ENCODE results near the gene TRIO.

Gene TRIO

GRCh38 chr5:14273207-14273767 lies 130.1 kb downstream of the TRIO start:
- H3K9me3 ChIP-seq (ENCODE audit: insufficient read depth, low read depth, low read length), result no peaks in the 10 kb centered on the region
- no peak overlapping the region for H3K4me3 ChIP-seq (ENCODE audit: low read length)
- no peak overlapping the region for H3K27ac ChIP-seq (ENCODE audit: low read depth, low read length)
- no peaks in the 10 kb centered on the region for H3K27me3 ChIP-seq (ENCODE audit: insufficient read depth, low read length)
- no peak overlapping the region for H3K9ac ChIP-seq (ENCODE audit: low read depth, low read length)
- 88% methylated on average over 7 of the region's 7 CpGs for WGBS
- H3K36me3 ChIP-seq (ENCODE audit: insufficient read depth, low read length), result peaks cover 17% of the 10 kb centered on the region
- H3K4me1 ChIP-seq (ENCODE audit: insufficient read depth, low read length), result peaks cover 46% of the 10 kb centered on the region

- Histone ChIP-seq H3K9ac (ENCODE audit: low read depth, low read length) (no peak overlapping the region), H3K4me1 (ENCODE audit: insufficient read depth, low read length) (peaks cover 23% of the 10 kb centered on the region), H3K9me3 (ENCODE audit: insufficient read depth, low read depth, low read length) (no peaks in the 10 kb centered on the region), H3K36me3 (ENCODE audit: insufficient read depth, low read length) (peaks cover 23% of the 10 kb centered on the region), H3K4me3 (ENCODE audit: low read length) (no peak overlapping the region), H3K27ac (ENCODE audit: low read depth, low read length) (no peak overlapping the region), H3K27me3 (ENCODE audit: insufficient read depth, low read length) (no peaks in the 10 kb centered on the region)
- WGBS, result 98% methylated on average over 9 of the region's 9 CpGs
These were observed 133.2 kb downstream of the TRIO start for GRCh38 chr5:14276380-14276779.

GRCh38 chr5:14277385-14278320 lies 134.5 kb downstream of the TRIO start:
- no peak overlapping the region; the same call in 1 of the 2 replicates for H3K27ac ChIP-seq (ENCODE audit: low read depth, low read length)
- WGBS, result 88% methylated on average over 8 of the region's 9 CpGs
- H3K9me3 ChIP-seq (ENCODE audit: insufficient read depth, low read depth, low read length), result no peaks in the 10 kb centered on the region
- no peak overlapping the region for H3K9ac ChIP-seq (ENCODE audit: low read depth, low read length)
- H3K4me1 ChIP-seq (ENCODE audit: insufficient read depth, low read length), result peaks cover 21% of the 10 kb centered on the region
- no peaks in the 10 kb centered on the region for H3K27me3 ChIP-seq (ENCODE audit: insufficient read depth, low read length)
- peaks cover 18% of the 10 kb centered on the region for H3K36me3 ChIP-seq (ENCODE audit: insufficient read depth, low read length)
- H3K4me3 ChIP-seq (ENCODE audit: low read length), result no peak overlapping the region

GRCh38 chr5:14280294-14280854 lies 137.2 kb downstream of the TRIO start:
- Histone ChIP-seq H3K27me3 (ENCODE audit: insufficient read depth, low read length) (no peaks in the 10 kb centered on the region), H3K9me3 (ENCODE audit: insufficient read depth, low read depth, low read length) (no peaks in the 10 kb centered on the region), H3K9ac (ENCODE audit: low read depth, low read length) (no peak overlapping the region), H3K27ac (ENCODE audit: low read depth, low read length) (no peak overlapping the region), H3K36me3 (ENCODE audit: insufficient read depth, low read length) (peaks cover 18% of the 10 kb centered on the region), H3K4me3 (ENCODE audit: low read length) (no peak overlapping the region), H3K4me1 (ENCODE audit: insufficient read depth, low read length) (peaks cover 37% of the 10 kb centered on the region)
- WGBS, result 93% methylated on average over 11 of the region's 11 CpGs

- no peak overlapping the region for H3K27ac ChIP-seq (ENCODE audit: low read depth, low read length)
- peaks cover 37% of the 10 kb centered on the region for H3K4me1 ChIP-seq (ENCODE audit: insufficient read depth, low read length)
- WGBS, result 88% methylated on average over 3 of the region's 3 CpGs
- no peak overlapping the region for H3K9ac ChIP-seq (ENCODE audit: low read depth, low read length)
- H3K9me3 ChIP-seq (ENCODE audit: insufficient read depth, low read depth, low read length), result no peaks in the 10 kb centered on the region
- peaks cover 22% of the 10 kb centered on the region for H3K36me3 ChIP-seq (ENCODE audit: insufficient read depth, low read length)
- H3K27me3 ChIP-seq (ENCODE audit: insufficient read depth, low read length), result no peaks in the 10 kb centered on the region
- no peak overlapping the region for H3K4me3 ChIP-seq (ENCODE audit: low read length)
These were observed 138.6 kb downstream of the TRIO start for GRCh38 chr5:14281746-14282181.

- no peaks in the 10 kb centered on the region for H3K9me3 ChIP-seq (ENCODE audit: insufficient read depth, low read depth, low read length)
- H3K27me3 ChIP-seq (ENCODE audit: insufficient read depth, low read length), result no peaks in the 10 kb centered on the region
- H3K9ac ChIP-seq (ENCODE audit: low read depth, low read length), result no peak overlapping the region
- peaks cover 35% of the 10 kb centered on the region for H3K36me3 ChIP-seq (ENCODE audit: insufficient read depth, low read length)
- WGBS, result 93% methylated on average over 4 of the region's 4 CpGs
- H3K4me1 ChIP-seq (ENCODE audit: insufficient read depth, low read length), result peaks cover 24% of the 10 kb centered on the region
- H3K4me3 ChIP-seq (ENCODE audit: low read length), result no peak overlapping the region
- H3K27ac ChIP-seq (ENCODE audit: low read depth, low read length), result no peak overlapping the region
These were observed 140.0 kb downstream of the TRIO start for GRCh38 chr5:14283139-14283538.

- no peaks in the 10 kb centered on the region for H3K9me3 ChIP-seq (ENCODE audit: insufficient read depth, low read depth, low read length)
- no peak overlapping the region for H3K4me3 ChIP-seq (ENCODE audit: low read length)
- H3K9ac ChIP-seq (ENCODE audit: low read depth, low read length), result 0 out of 2 replicates have a peak overlapping the region, but pooled peaks have one; percentile 21
- peaks cover 23% of the 10 kb centered on the region for H3K4me1 ChIP-seq (ENCODE audit: insufficient read depth, low read length)
- WGBS, result 78% methylated on average over 11 of the region's 12 CpGs
- 0 out of 2 replicates have a peak overlapping the region, but pooled peaks have one; percentile 10 for H3K27ac ChIP-seq (ENCODE audit: low read depth, low read length)
- H3K36me3 ChIP-seq (ENCODE audit: insufficient read depth, low read length), result peaks cover 40% of the 10 kb centered on the region
- H3K27me3 ChIP-seq (ENCODE audit: insufficient read depth, low read length), result no peaks in the 10 kb centered on the region
These were observed 141.4 kb downstream of the TRIO start for GRCh38 chr5:14284392-14285148.

GRCh38 chr5:14286007-14286406 lies 142.9 kb downstream of the TRIO start:
- H3K4me3 ChIP-seq (ENCODE audit: low read length), result no peak overlapping the region
- no peak overlapping the region for H3K9ac ChIP-seq (ENCODE audit: low read depth, low read length)
- H3K9me3 ChIP-seq (ENCODE audit: insufficient read depth, low read depth, low read length), result no peaks in the 10 kb centered on the region
- peaks cover 23% of the 10 kb centered on the region for H3K4me1 ChIP-seq (ENCODE audit: insufficient read depth, low read length)
- H3K27me3 ChIP-seq (ENCODE audit: insufficient read depth, low read length), result no peaks in the 10 kb centered on the region
- WGBS, result 92% methylated on average over 3 of the region's 3 CpGs
- no peak overlapping the region for H3K27ac ChIP-seq (ENCODE audit: low read depth, low read length)
- peaks cover 40% of the 10 kb centered on the region for H3K36me3 ChIP-seq (ENCODE audit: insufficient read depth, low read length)

GRCh38 chr5:14286574-14287421 lies 143.7 kb downstream of the TRIO start:
- no peak overlapping the region for H3K27ac ChIP-seq (ENCODE audit: low read depth, low read length)
- H3K9ac ChIP-seq (ENCODE audit: low read depth, low read length), result no peak overlapping the region
- peaks cover 23% of the 10 kb centered on the region for H3K4me1 ChIP-seq (ENCODE audit: insufficient read depth, low read length)
- H3K27me3 ChIP-seq (ENCODE audit: insufficient read depth, low read length), result no peaks in the 10 kb centered on the region
- H3K36me3 ChIP-seq (ENCODE audit: insufficient read depth, low read length), result peaks cover 38% of the 10 kb centered on the region
- 96% methylated on average over 17 of the region's 17 CpGs for WGBS
- H3K9me3 ChIP-seq (ENCODE audit: insufficient read depth, low read depth, low read length), result no peaks in the 10 kb centered on the region
- H3K4me3 ChIP-seq (ENCODE audit: low read length), result no peak overlapping the region
